ENCODE measurements around the gene PODXL. TPM values are rescaled to one million over a fixed set of nuclear protein-coding genes. Genes with fewer than 3 reads are reported as not detected.
A peak's percentile ranks its signal among the peaks of the same experiment; 100 is the strongest.

Gene PODXL
- total RNA-seq (2021) = 727 and 732 TPM in 2 replicates
- long read RNA-seq, transcript PODXL-201 (8 exons, 2,011 nt) = major isoform, 65 of 744 reads
- long read RNA-seq, transcript PODXL-206 (2 exons, 797 nt) = minor isoform, 7 of 744 reads
- long read RNA-seq, transcript PODXL-202 (9 exons, 2,105 nt) = minor isoform, 15 of 744 reads
- long read RNA-seq, partial matches to known transcripts = 80 of 744 reads
- long read RNA-seq, other reads (novel, unspliced or antisense) = 577 of 744 reads

GRCh38 chr7:131556053-131556908, at the start of gene PODXL:
PODXL (minus strand) TSS chr7:131556628; CDS start chr7:131556359, 269 bp downstream.
- Mint-ChIP-seq H3K36me3 (ENCODE audit: insufficient read depth in 1 of 3, low read depth in 3 of 3) (peaks cover 39 to 47% (median 45%) of the 10 kb centered on the region in 3 experiments), H3K27ac (peak within 1 kb of the TSS; percentile 95 to 97 (median 97))
- H3K9ac ChIP-seq (ENCODE audit: extremely low read depth, insufficient read length, low read length) = peak within 1 kb of the TSS; percentile 75

More at GRCh38 chr7:131556053-131556908, at the start of gene PODXL:
- peaks cover 3 to 6% of the 10 kb centered on the region in 2 experiments; a peak in 4 of 5 replicates for H3K9me3 Mint-ChIP-seq
- peaks cover 50% of the 10 kb centered on the region for H3K79me2 ChIP-seq (ENCODE audit: insufficient read depth, low read length)
- H3K4me1 Mint-ChIP-seq = peaks cover 55 to 57% of the 10 kb centered on the region in 2 experiments
- DNase-seq = peak; percentile 82
- H2BK15ac ChIP-seq (ENCODE audit: low read depth, low read length) = no peak within 1 kb of the TSS
- H3K4me2 ChIP-seq (ENCODE audit: insufficient read depth, insufficient read length, low read length) = peak within 1 kb of the TSS; percentile 82
- peaks cover 5% of the 10 kb centered on the region for H4K20me1 ChIP-seq (ENCODE audit: control insufficient read depth, insufficient read depth, insufficient read length)
- H2BK5ac ChIP-seq (ENCODE audit: insufficient read length, low read length) = no peak within 1 kb of the TSS
- no peak for TF ChIP-seq CTCF (conservative IDR thresholded peaks at IDR 0.05)
- peaks cover 2% of the 10 kb centered on the region; the same call in 1 of the 2 replicates for H3K27me3 Mint-ChIP-seq (ENCODE audit: low read depth)
- no peak within 1 kb of the TSS for H2BK120ac ChIP-seq (ENCODE audit: low read depth, low read length, poor library complexity, severe bottlenecking)
- H3K4me3 Mint-ChIP-seq = peak within 1 kb of the TSS; percentile 94 to 98
- no peak within 1 kb of the TSS for H3K56ac ChIP-seq (ENCODE audit: insufficient read length, low read depth, low read length)
- no peak within 1 kb of the TSS for H4K5ac ChIP-seq (ENCODE audit: insufficient read length, low read depth, low read length)
- peak within 1 kb of the TSS; percentile 18 for H3K18ac ChIP-seq (ENCODE audit: insufficient read length, low read depth, low read length)
- no CpG with 5 or more reads among the region's 112 CpGs for WGBS (ENCODE audit: extremely low coverage, insufficient read length, low lambda C conversion rate)
- no peak within 1 kb of the TSS for H2AFZ ChIP-seq (ENCODE audit: low read length)
- peaks cover 12% of the 10 kb centered on the region for H3K4me1 ChIP-seq (ENCODE audit: insufficient read depth, low read length)
- no peak within 1 kb of the TSS for H2BK12ac ChIP-seq (ENCODE audit: insufficient read length, low read depth, low read length)
- H3K14ac ChIP-seq (ENCODE audit: insufficient read depth, low read length) = peak within 1 kb of the TSS; percentile 64
- no peak within 1 kb of the TSS for H2BK20ac ChIP-seq (ENCODE audit: low read depth, low read length, poor library complexity, severe bottlenecking)
- H3K23ac ChIP-seq (ENCODE audit: insufficient read length, low read depth, low read length) = no peak within 1 kb of the TSS
- no peak within 1 kb of the TSS for H4K8ac ChIP-seq (replicated peaks; ENCODE audit: insufficient read length, low read depth, low read length)
- H3K79me1 ChIP-seq (ENCODE audit: insufficient read depth, low read depth, low read length, poor library complexity, severe bottlenecking) = no peaks in the 10 kb centered on the region
- no peaks in the 10 kb centered on the region for H3K9me3 ChIP-seq (ENCODE audit: control insufficient read depth, low read depth, low read length)
- H3K27ac ChIP-seq (ENCODE audit: insufficient read length, low read depth, low read length) = peak within 1 kb of the TSS; percentile 49
- H4K91ac ChIP-seq (ENCODE audit: insufficient read length, low read depth, low read length) = no peak within 1 kb of the TSS
- H3T11ph ChIP-seq (ENCODE audit: low read length) = no peak within 1 kb of the TSS
- H2AK5ac ChIP-seq (ENCODE audit: insufficient read length, low read length) = no peak within 1 kb of the TSS
- no peaks in the 10 kb centered on the region for H3K27me3 ChIP-seq (ENCODE audit: insufficient read depth, low read length)
- H3K4ac ChIP-seq (ENCODE audit: low read depth, low read length) = no peak within 1 kb of the TSS
- H3K23me2 ChIP-seq (ENCODE audit: insufficient read length, low read depth, low read length, poor library complexity, severe bottlenecking) = peaks cover 31% of the 10 kb centered on the region
